Liver (tissue), 9 donors: ENCODE results near the gene KCNMA1. TPM values are rescaled to one million over a fixed set of nuclear protein-coding genes. Genes with fewer than 3 reads are reported as not detected.

ENCODE experiments used
- DNase-seq: peaks from one replicate; pipeline ENCODE4 v3.0.0-alpha.2; 2017; ENCODE audit warnings: low spot score
- H3K27ac ChIP-seq, 2 donors: one replicate each; pipeline ENCODE4 v1.7.0; 2013; ENCODE audit warnings: inconsistent platforms in 2 of 2, low read length in 2 of 2, control low read depth in 1 of 2, low read depth in 1 of 2, mild to moderate bottlenecking in 1 of 2
- H3K27me3 ChIP-seq, 4 donors: one replicate each; pipeline versions ENCODE4 v1.6.1 to v1.7.0; 2013; ENCODE audit warnings: low read length in 3 of 4, inconsistent platforms in 1 of 4, mild to moderate bottlenecking in 1 of 4, moderate library complexity in 1 of 4; ENCODE audit not compliant: control insufficient read depth in 4 of 4, insufficient read depth in 4 of 4
- H3K36me3 ChIP-seq, 4 donors: one replicate each; pipeline versions ENCODE4 v1.6.1 to v1.7.0; 2013; ENCODE audit warnings: low read length in 3 of 4, mild to moderate bottlenecking in 3 of 4, low read depth in 1 of 4, moderate library complexity in 1 of 4; ENCODE audit not compliant: control insufficient read depth in 4 of 4, insufficient read depth in 3 of 4
- H3K4me1 ChIP-seq, 4 donors: one replicate each; pipeline versions ENCODE4 v1.6.1 to v1.7.0; 2013; ENCODE audit warnings: low read length in 3 of 4, mild to moderate bottlenecking in 3 of 4, moderate library complexity in 1 of 4; ENCODE audit not compliant: control insufficient read depth in 4 of 4, insufficient read depth in 4 of 4
- H3K4me3 ChIP-seq, 3 donors: one replicate each; pipeline versions ENCODE4 v1.6.1 to v1.7.0; 2013; ENCODE audit warnings: low read length in 3 of 3, control low read depth in 1 of 3, low read depth in 1 of 3, mild to moderate bottlenecking in 1 of 3
- H3K9ac ChIP-seq, 2 donors: one replicate each; pipeline ENCODE4 v1.7.0; 2013; ENCODE audit warnings: low read length in 2 of 2, mild to moderate bottlenecking in 2 of 2, moderate library complexity in 2 of 2, control low read depth in 1 of 2, low read depth in 1 of 2
- H3K9me3 ChIP-seq, 4 donors: one replicate each; pipeline versions ENCODE4 v1.6.1 to v1.7.0; 2013; ENCODE audit warnings: low read length in 3 of 4; ENCODE audit not compliant: control insufficient read depth in 4 of 4
- CTCF ChIP-seq: fragments of 150-350 bp; IDR thresholded peaks from 2 replicates; pipeline ENCODE4 v1.5.1; 2017; ENCODE audit warnings: improper control_type of control experiment, low read depth, low read length; ENCODE audit not compliant: missing input control
- EGR1 ChIP-seq, 2 donors: IDR thresholded peaks; 2 replicates each; pipeline ENCODE4 v1.6.1; 2016 to 2018; ENCODE audit warnings: antibody characterized with exemption in 2 of 2, low read depth in 2 of 2
- FOXA2 ChIP-seq: IDR thresholded peaks from 2 replicates; pipeline ENCODE4 v1.6.1; 2016; ENCODE audit warnings: antibody characterized with exemption
- GABPA ChIP-seq, 2 donors: IDR thresholded peaks in 1 of 2; conservative IDR thresholded peaks in 1 of 2; 2 replicates each; pipeline ENCODE4 v1.6.1; 2016; ENCODE audit warnings: antibody characterized with exemption in 2 of 2, mild to moderate bottlenecking in 1 of 2, moderate library complexity in 1 of 2
- HNF4A ChIP-seq, 2 donors: conservative IDR thresholded peaks; 2 replicates each; pipeline ENCODE4 v1.6.1; 2016; ENCODE audit warnings: antibody characterized with exemption in 2 of 2, mild to moderate bottlenecking in 2 of 2
- JUND ChIP-seq, 2 donors: IDR thresholded peaks; 2 replicates each; pipeline ENCODE4 v1.6.1; 2016; ENCODE audit warnings: antibody characterized with exemption in 2 of 2
- NR2F2 ChIP-seq: IDR thresholded peaks from 2 replicates; pipeline ENCODE4 v1.6.1; 2016; ENCODE audit warnings: antibody characterized with exemption
- RAD21 ChIP-seq, 2 donors: IDR thresholded peaks; 2 replicates each; pipeline ENCODE4 v1.6.1; 2016; ENCODE audit warnings: antibody characterized with exemption in 2 of 2, mild to moderate bottlenecking in 2 of 2
- RXRA ChIP-seq, 2 donors: IDR thresholded peaks; 2 replicates each; pipeline ENCODE4 v1.6.1; 2017 to 2018; ENCODE audit warnings: antibody characterized with exemption in 2 of 2, mild to moderate bottlenecking in 1 of 2
- SP1 ChIP-seq: IDR thresholded peaks from 2 replicates; pipeline ENCODE4 v1.6.1; 2018; ENCODE audit warnings: antibody characterized with exemption, mild to moderate bottlenecking
- TAF1 ChIP-seq: conservative IDR thresholded peaks from 2 replicates; pipeline ENCODE4 v1.6.1; 2016; ENCODE audit warnings: antibody characterized with exemption, mild to moderate bottlenecking
- YY1 ChIP-seq: IDR thresholded peaks from 2 replicates; pipeline ENCODE4 v1.6.1; 2016; ENCODE audit warnings: antibody characterized with exemption, mild to moderate bottlenecking
- ZBTB33 ChIP-seq: IDR thresholded peaks from 2 replicates; pipeline ENCODE4 v1.6.1; 2016; ENCODE audit warnings: antibody characterized with exemption
- WGBS: extraction: QIAGEN DNeasy Blood & Tissue Kit; methylation state at CpG from one replicate; pipeline ENCODE4 v1.1.7; 2013; 5-methylcytosine and 5-hydroxymethylcytosine counted together
- polyA plus RNA-seq, 2 donors: library from polyadenylated mRNA; stranded (reverse) in 1 of 2; unstranded in 1 of 2; fragments of 200-250 nt in 1 of 2; fragments of >200 nt in 1 of 2; fragmentation: Nextera tagmentation in 1 of 2; extraction: Ambion mirVana in 1 of 2; gene quantifications; one replicate each; pipeline versions ENCODE4 v1.2.1 to v1.2.3, GENCODE V29; 2013 to 2015
- total RNA-seq, 2 donors: library from RNA; depleted of rRNA; stranded (reverse); fragments of >200 nt; gene quantifications; one replicate each; pipeline ENCODE4 v1.2.3, GENCODE V29; 2014
- TF ChIP-seq, protein P1 (sequence below): IDR thresholded peaks from 2 replicates; pipeline ENCODE4 v1.6.1; 2016; ENCODE audit warnings: antibody characterized with exemption
- donor health status: healthy.
- donor health status: healthy.
- donor health status: healthy.
- donor health status: healthy.
- donor health status: healthy.

The KCNMA1 gene
- total and polyA plus RNA-seq, 4 donors, result 2.5 to 9.7 (median 4.7) TPM

- H3K9ac ChIP-seq, result no peak overlapping the region
- no peak overlapping the region for H3K4me3 ChIP-seq
- TF ChIP-seq ZBTB33, result no peak
- TF ChIP-seq SP1, result no peak
- no peak for TF ChIP-seq GABPA (IDR thresholded peaks at IDR 0.05 in 1 of 2, conservative IDR thresholded peaks at IDR 0.05 in 1 of 2)
- no peak for TF ChIP-seq HNF4A (conservative IDR thresholded peaks at IDR 0.05)
- no peak for TF ChIP-seq FOXA2
- TF ChIP-seq RAD21 (IDR thresholded peaks at IDR 0.05), result no peak
- H3K9me3 ChIP-seq, result no peaks in the 10 kb centered on the region
- H3K36me3 ChIP-seq, result no peaks in the 10 kb centered on the region
- no peaks in the 10 kb centered on the region for H3K27me3 ChIP-seq
- no peak overlapping the region for H3K27ac ChIP-seq
- peaks cover 0 to 22% (median 20%) of the 10 kb centered on the region in 4 donors for H3K4me1 ChIP-seq
- DNase-seq, result no peak
- WGBS, result 89% methylated on average over 4 of the region's 4 CpGs
Observed at GRCh38 chr10:77022671-77023070, 614.9 kb downstream of the KCNMA1 start.

GRCh38 chr10:77021966-77022490, 615.6 kb downstream of the KCNMA1 start:
- Histone ChIP-seq H3K27ac (no peak overlapping the region), H3K9ac (no peak overlapping the region), H3K27me3 (no peaks in the 10 kb centered on the region), H3K9me3 (no peaks in the 10 kb centered on the region), H3K4me3 (no peak overlapping the region), H3K36me3 (no peaks in the 10 kb centered on the region), H3K4me1 (peaks cover 0 to 22% (median 20%) of the 10 kb centered on the region in 4 donors)
- WGBS, result 37% methylated on average over 4 of the region's 4 CpGs
- TF ChIP-seq RXRA (IDR thresholded peaks at IDR 0.05) (peak in 1 of 2 donors; percentile 37), TAF1 (no peak), CTCF (no peak), EGR1 (IDR thresholded peaks at IDR 0.05; ENCODE audit: low read depth in 2 of 2) (no peak), JUND (IDR thresholded peaks at IDR 0.05) (peak in 1 of 2 donors; percentile 34), HNF4A (conservative IDR thresholded peaks at IDR 0.05) (peak; percentile 25 to 55), YY1 (no peak)
- TF ChIP-seq, protein P1, sequence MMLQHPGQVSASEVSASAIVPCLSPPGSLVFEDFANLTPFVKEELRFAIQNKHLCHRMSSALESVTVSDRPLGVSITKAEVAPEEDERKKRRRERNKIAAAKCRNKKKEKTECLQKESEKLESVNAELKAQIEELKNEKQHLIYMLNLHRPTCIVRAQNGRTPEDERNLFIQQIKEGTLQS, result no peak
- no peak for DNase-seq

GRCh38 chr10:77020426-77021040, 617.1 kb downstream of the KCNMA1 start:
- Histone ChIP-seq H3K4me1 (peaks cover 0 to 21% (median 18%) of the 10 kb centered on the region in 4 donors), H3K36me3 (no peaks in the 10 kb centered on the region), H3K9me3 (no peaks in the 10 kb centered on the region), H3K27me3 (no peaks in the 10 kb centered on the region), H3K4me3 (no peak overlapping the region), H3K27ac (no peak overlapping the region), H3K9ac (no peak overlapping the region)
- TF ChIP-seq HNF4A (conservative IDR thresholded peaks at IDR 0.05) (peak; percentile 58 to 81), SP1 (peak; percentile 42), NR2F2 (no peak), FOXA2 (no peak)
- 81% methylated on average over 4 of the region's 4 CpGs for WGBS
- no peak for DNase-seq
